HL-60 (cell line): ENCODE results near the gene STIP1.

Experiments
- DNase-seq, 2 experiments: peaks; one replicate each; pipeline ENCODE4 v3.0.0-alpha.2; 2010 to 2020; ENCODE audit warnings: low read depth in 1 of 2, low spot score in 1 of 2
- H3K27ac ChIP-seq: fragments of 250-450 bp; sonication (Bioruptor Pico); replicated peaks from 2 replicates; pipeline ENCODE4 v1.5.1; 2020; ENCODE audit warnings: mild to moderate bottlenecking, moderate library complexity
- H3K27me3 ChIP-seq: fragments of 250-450 bp; sonication (Bioruptor Pico); 2 replicates; pipeline ENCODE4 v1.5.1; 2021; ENCODE audit warnings: mild to moderate bottlenecking, moderate library complexity; ENCODE audit not compliant: insufficient read depth, poor library complexity, severe bottlenecking
- H3K4me3 ChIP-seq: replicated peaks from 2 replicates; pipeline ENCODE4 v1.5.1; 2011; ENCODE audit warnings: mild to moderate bottlenecking, control low read depth, low read length; ENCODE audit not compliant: insufficient read depth
- CTCF ChIP-seq: IDR thresholded peaks from one replicate; pipeline ENCODE4 v1.5.1; 2011; ENCODE audit warnings: low read length, control low read depth, inconsistent platforms; ENCODE audit not compliant: insufficient read depth
- GABPA ChIP-seq: IDR thresholded peaks from 2 replicates; pipeline ENCODE4 v1.6.1; 2012; ENCODE audit warnings: low read depth
- POLR2AphosphoS5 ChIP-seq: IDR thresholded peaks from 2 replicates; pipeline ENCODE4 v1.6.1; 2012; ENCODE audit warnings: low read depth
- SPI1 ChIP-seq: IDR thresholded peaks from 2 replicates; pipeline ENCODE4 v1.6.1; 2012; ENCODE audit warnings: low read depth, mild to moderate bottlenecking, borderline replicate concordance
- TF ChIP-seq, protein P1 (sequence below): IDR thresholded peaks from 2 replicates; pipeline ENCODE4 v1.6.1; 2012; ENCODE audit warnings: low read depth; ENCODE audit not compliant: insufficient replicate concordance

Gene STIP1

GRCh38 chr11:64165481-64165841, 20.5 kb upstream of the STIP1 start:
- no peak for TF ChIP-seq SPI1
- TF ChIP-seq, protein P1, sequence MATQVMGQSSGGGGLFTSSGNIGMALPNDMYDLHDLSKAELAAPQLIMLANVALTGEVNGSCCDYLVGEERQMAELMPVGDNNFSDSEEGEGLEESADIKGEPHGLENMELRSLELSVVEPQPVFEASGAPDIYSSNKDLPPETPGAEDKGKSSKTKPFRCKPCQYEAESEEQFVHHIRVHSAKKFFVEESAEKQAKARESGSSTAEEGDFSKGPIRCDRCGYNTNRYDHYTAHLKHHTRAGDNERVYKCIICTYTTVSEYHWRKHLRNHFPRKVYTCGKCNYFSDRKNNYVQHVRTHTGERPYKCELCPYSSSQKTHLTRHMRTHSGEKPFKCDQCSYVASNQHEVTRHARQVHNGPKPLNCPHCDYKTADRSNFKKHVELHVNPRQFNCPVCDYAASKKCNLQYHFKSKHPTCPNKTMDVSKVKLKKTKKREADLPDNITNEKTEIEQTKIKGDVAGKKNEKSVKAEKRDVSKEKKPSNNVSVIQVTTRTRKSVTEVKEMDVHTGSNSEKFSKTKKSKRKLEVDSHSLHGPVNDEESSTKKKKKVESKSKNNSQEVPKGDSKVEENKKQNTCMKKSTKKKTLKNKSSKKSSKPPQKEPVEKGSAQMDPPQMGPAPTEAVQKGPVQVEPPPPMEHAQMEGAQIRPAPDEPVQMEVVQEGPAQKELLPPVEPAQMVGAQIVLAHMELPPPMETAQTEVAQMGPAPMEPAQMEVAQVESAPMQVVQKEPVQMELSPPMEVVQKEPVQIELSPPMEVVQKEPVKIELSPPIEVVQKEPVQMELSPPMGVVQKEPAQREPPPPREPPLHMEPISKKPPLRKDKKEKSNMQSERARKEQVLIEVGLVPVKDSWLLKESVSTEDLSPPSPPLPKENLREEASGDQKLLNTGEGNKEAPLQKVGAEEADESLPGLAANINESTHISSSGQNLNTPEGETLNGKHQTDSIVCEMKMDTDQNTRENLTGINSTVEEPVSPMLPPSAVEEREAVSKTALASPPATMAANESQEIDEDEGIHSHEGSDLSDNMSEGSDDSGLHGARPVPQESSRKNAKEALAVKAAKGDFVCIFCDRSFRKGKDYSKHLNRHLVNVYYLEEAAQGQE: no peak
- no peak for TF ChIP-seq GABPA
- TF ChIP-seq CTCF: no peak
- TF ChIP-seq POLR2AphosphoS5: no peak
- Histone ChIP-seq H3K27me3 (no peaks in the 10 kb centered on the region), H3K4me3 (peak overlapping the region; percentile 62), H3K27ac (peak overlapping the region; percentile 79)
- DNase-seq: no peak

- H3K27ac ChIP-seq: peak within 1 kb of the TSS; percentile 79
- peak; percentile 89 to 90 for DNase-seq
- H3K27me3 ChIP-seq: no peaks in the 10 kb centered on the region
- peak within 1 kb of the TSS; percentile 62 for H3K4me3 ChIP-seq
- TF ChIP-seq GABPA (0 out of 2 replicates have a peak, but pooled peaks have one; percentile 37), CTCF (no peak), SPI1 (no peak), POLR2AphosphoS5 (peak; percentile 54; the same call in 1 of the 2 replicates)
- TF ChIP-seq, protein P1: peak; percentile 9
Observed at GRCh38 chr11:64165842-64166635, 19.9 kb upstream of the STIP1 start, which contains the start of gene MACROD1. TSS of gene MACROD1 (minus strand) at chr11:64166113. CDS start at chr11:64165994, 119 bp downstream.

GRCh38 chr11:64170419-64170818, 15.6 kb upstream of the STIP1 start:
- no peaks in the 10 kb centered on the region for H3K27me3 ChIP-seq
- TF ChIP-seq GABPA (no peak), POLR2AphosphoS5 (no peak), SPI1 (no peak), CTCF (no peak)
- TF ChIP-seq, protein P1: no peak
- H3K4me3 ChIP-seq: no peak overlapping the region
- no peak overlapping the region for H3K27ac ChIP-seq
- DNase-seq: no peak
